Middle frontal gyrus (tissue), 1 donor: ENCODE results near the gene CHRD.

Experiments used
- DNase-seq: peaks from one replicate; pipeline ENCODE4 v3.0.0-alpha.2; 2015; ENCODE audit warnings: low spot score; ENCODE audit errors: extremely low spot score

The CHRD gene

GRCh38 chr3:184346480-184347190 is 33.2 kb upstream of the CHRD start:
- no peak for DNase-seq

GRCh38 chr3:184347321-184348056 is 32.4 kb upstream of the CHRD start:
- no peak for DNase-seq

- no peak for DNase-seq
Measured at GRCh38 chr3:184348057-184348382, 31.8 kb upstream of the CHRD start.

- no peak for DNase-seq
Measured at GRCh38 chr3:184349563-184350470, 30.0 kb upstream of the CHRD start.

GRCh38 chr3:184350618-184351017 is 29.2 kb upstream of the CHRD start:
- DNase-seq = no peak

- no peak for DNase-seq
Measured at GRCh38 chr3:184351511-184352148, 28.2 kb upstream of the CHRD start.

- no peak for DNase-seq
Measured at GRCh38 chr3:184352149-184352785, 27.6 kb upstream of the CHRD start.

- DNase-seq = no peak
Measured at GRCh38 chr3:184352897-184353545, 26.8 kb upstream of the CHRD start.

- DNase-seq = no peak
Measured at GRCh38 chr3:184353546-184353941, 26.3 kb upstream of the CHRD start.

GRCh38 chr3:184354121-184354728 is 25.6 kb upstream of the CHRD start:
- no peak for DNase-seq

GRCh38 chr3:184354754-184355153 is 25.1 kb upstream of the CHRD start:
- no peak for DNase-seq

GRCh38 chr3:184355261-184356040 is 24.4 kb upstream of the CHRD start:
- no peak for DNase-seq

- DNase-seq = no peak
Measured at GRCh38 chr3:184357248-184358123, 22.4 kb upstream of the CHRD start.

GRCh38 chr3:184358124-184358767 is 21.6 kb upstream of the CHRD start:
- DNase-seq = no peak

GRCh38 chr3:184358921-184359350 is 20.9 kb upstream of the CHRD start:
- no peak for DNase-seq

GRCh38 chr3:184359610-184360009 is 20.2 kb upstream of the CHRD start:
- no peak for DNase-seq

GRCh38 chr3:184360070-184360928 is 19.6 kb upstream of the CHRD start:
- no peak for DNase-seq
